Measurements from ENCODE around the gene PNMA6A. TPM values are rescaled to one million over a fixed set of nuclear protein-coding genes. Genes with fewer than 3 reads are reported as not detected.

PNMA6A gene
- total and polyA plus RNA-seq, 2 donors (not counting 3 experiments of a cell fraction or from before 2014, with no cell fraction given), result 1.2 to 1.3 TPM

- Histone ChIP-seq H3K4me1 (ENCODE audit: control insufficient read depth, extremely low read depth, insufficient read depth, low read length) (no peaks in the 10 kb centered on the region), H3K79me2 (ENCODE audit: control insufficient read depth, insufficient read depth, low read length) (no peaks in the 10 kb centered on the region), H3K4me3 (replicated peaks in 1 of 3; ENCODE audit: insufficient read depth in 1 of 3, low read depth in 1 of 3, low read length in 3 of 3) (no peak overlapping the region), H4K20me1 (replicated peaks; ENCODE audit: control insufficient read depth, extremely low read depth, insufficient read depth, low read length) (no peaks in the 10 kb centered on the region), H3K27ac (ENCODE audit: insufficient read depth, low read depth, low read length) (no peak overlapping the region), H3K36me3 (ENCODE audit: control insufficient read depth in 2 of 2, extremely low read depth in 1 of 2, insufficient read depth in 2 of 2, low read length in 2 of 2) (no peaks in the 10 kb centered on the region), H3K9me1 (replicated peaks; ENCODE audit: control insufficient read depth, extremely low read depth, insufficient read depth, low read length) (no peaks in the 10 kb centered on the region), H2AFZ (ENCODE audit: low read depth, low read length) (no peak overlapping the region), H3K27me3 (ENCODE audit: control insufficient read depth in 2 of 2, insufficient read depth in 2 of 2, low read length in 2 of 2) (no peaks in the 10 kb centered on the region), H3K9me3 (replicated peaks; ENCODE audit: control insufficient read depth, insufficient read depth, low read length) (no peaks in the 10 kb centered on the region), H3K9ac (replicated peaks; ENCODE audit: extremely low read depth, insufficient read depth, low read length) (no peak overlapping the region), H3K4me2 (ENCODE audit: insufficient read depth, low read length) (no peak overlapping the region)
- no TSS peak for BruUV-seq (replicated peaks)
- ChIA-PET POLR2A (no interaction called here), CTCF (interaction anchor here (1.6 kb wide), 1 partner anchor 88 kb away, joined by 6 read pairs; no protein-coding TSS in a partner anchor)
- intact Hi-C loops (cut with micrococcal nuclease) (no loop called here), dilution Hi-C loops (cut with MboI; ENCODE audit: extremely low pct_ligation_motif_present, low sequenced_read_pairs) (no loop called here)
- DNase-seq (ENCODE audit: low read depth, low spot score) (no peak), FAIRE-seq (no peak)
- TF ChIP-seq EZH2 (IDR thresholded peaks at IDR 0.05; ENCODE audit: borderline replicate concordance, low read depth, low read length, severe bottlenecking) (no peak), FOS (IDR thresholded peaks at IDR 0.05; ENCODE audit: borderline replicate concordance, insufficient read depth, low read length) (no peak), JUN (IDR thresholded peaks at IDR 0.05; ENCODE audit: borderline replicate concordance, insufficient read depth, insufficient read length, low read depth) (no peak), CTCF (IDR thresholded peaks at IDR 0.05; ENCODE audit: extremely low read depth in 1 of 2, insufficient read depth in 1 of 2, low read depth in 1 of 2, low read length in 2 of 2) (no peak), MAX (IDR thresholded peaks at IDR 0.05; ENCODE audit: insufficient read depth, insufficient read length) (no peak), MYC (IDR thresholded peaks at IDR 0.05; ENCODE audit: low read depth, low read length) (no peak), POLR2A (IDR thresholded peaks at IDR 0.05; ENCODE audit: low read depth, low read length) (no peak), GATA2 (IDR thresholded peaks at IDR 0.05; ENCODE audit: insufficient read depth, insufficient read length, low read depth, low read length) (no peak)
Measured at GRCh38 chrX:153029162-153029561, 43.1 kb upstream of the PNMA6A start.
